Activated naive CD4-positive, alpha-beta T cell treated with anti-CD3 and anti-CD28 coated beads, Interleukin-2, amount 50 U/mL, for 16 hours (primary cell): Measurements from ENCODE around the gene TCEANC2.

Experiments
- DNase-seq: peaks from one replicate; pipeline ENCODE4 v3.0.0-alpha.2; 2020

Gene TCEANC2

DNA sequence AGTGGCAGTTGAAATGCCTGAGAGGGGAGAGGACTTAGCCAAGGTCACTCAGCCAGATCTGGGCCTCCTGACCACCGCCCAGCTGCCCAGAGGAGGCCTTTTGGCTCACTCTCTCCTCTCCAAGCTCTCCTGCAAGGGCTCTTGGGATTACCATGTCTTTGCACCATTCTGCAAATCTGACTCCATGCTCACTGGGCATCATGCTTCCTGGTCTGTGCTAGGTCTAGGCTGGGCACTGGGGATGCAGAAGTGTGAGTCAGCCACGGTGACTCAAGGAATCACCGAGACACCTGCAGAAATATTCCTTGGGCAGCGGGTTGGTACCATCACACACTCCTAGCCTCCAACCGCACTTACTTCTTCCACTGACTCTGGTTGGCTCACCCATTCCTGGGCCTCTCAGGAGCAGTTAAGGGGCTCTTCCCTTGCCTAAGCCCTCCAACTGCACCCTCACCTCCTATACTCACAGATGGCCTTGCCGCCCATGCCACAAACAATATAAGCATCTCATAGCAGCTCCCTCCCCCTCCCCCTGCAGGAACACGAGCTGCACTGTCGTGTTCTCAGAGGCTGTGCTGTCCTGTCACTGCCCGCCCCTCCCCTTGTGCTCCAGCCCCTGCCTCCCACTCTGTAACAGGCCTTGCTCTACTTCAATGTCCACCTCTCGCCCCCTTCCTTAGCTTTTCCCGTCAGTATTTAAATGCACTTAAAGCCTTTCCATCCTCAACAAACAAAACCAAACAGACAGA, 64.6 kb downstream of the TCEANC2 start:
- DNase-seq: no peak

DNA sequence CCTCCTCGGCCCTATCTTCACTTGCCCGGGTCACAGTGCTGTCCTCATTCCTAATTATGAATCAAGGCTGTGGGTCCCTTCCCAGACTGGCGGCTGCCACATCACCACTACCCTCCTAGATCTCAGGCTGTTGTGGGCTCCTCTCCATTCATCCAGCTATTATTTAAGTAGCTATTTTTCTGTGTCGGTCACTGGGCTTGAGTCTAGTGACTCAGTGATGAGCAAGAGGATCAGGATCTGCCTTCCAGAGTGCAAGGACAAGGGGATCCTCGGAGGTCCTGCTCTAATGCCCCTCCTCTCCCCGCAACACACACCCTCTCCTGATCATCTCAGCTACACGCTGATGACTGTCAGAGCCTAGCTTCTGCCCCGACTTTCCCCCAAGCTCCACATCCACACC, 65.3 kb downstream of the TCEANC2 start:
- DNase-seq: no peak

DNA sequence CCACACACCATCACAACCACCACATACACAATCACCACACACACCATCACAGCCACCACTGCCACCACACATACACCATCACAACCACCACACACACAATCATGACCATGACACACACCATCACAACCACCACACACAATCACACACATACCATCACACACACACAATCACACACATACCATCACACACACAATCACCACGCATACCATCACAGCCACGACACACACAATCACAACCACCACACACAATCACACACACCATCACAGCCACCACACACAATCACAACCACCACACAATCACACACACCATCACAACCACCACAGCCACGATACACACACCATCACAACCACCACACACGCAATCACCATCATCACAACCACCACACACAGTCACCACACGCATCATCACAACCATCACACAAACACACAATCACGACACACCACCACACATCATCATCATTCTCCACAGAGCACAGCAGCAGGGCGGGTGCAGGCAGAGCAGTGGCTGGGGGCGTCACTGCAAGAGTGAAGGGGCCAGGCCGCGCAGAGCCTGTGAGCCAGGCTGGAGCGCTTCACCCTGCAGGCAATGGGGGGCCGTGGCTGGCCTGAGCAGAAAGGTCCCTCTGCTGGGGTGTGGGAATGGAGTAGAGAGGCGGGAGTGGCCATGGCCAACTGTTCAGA, 66.8 kb downstream of the TCEANC2 start:
- no peak for DNase-seq

DNA sequence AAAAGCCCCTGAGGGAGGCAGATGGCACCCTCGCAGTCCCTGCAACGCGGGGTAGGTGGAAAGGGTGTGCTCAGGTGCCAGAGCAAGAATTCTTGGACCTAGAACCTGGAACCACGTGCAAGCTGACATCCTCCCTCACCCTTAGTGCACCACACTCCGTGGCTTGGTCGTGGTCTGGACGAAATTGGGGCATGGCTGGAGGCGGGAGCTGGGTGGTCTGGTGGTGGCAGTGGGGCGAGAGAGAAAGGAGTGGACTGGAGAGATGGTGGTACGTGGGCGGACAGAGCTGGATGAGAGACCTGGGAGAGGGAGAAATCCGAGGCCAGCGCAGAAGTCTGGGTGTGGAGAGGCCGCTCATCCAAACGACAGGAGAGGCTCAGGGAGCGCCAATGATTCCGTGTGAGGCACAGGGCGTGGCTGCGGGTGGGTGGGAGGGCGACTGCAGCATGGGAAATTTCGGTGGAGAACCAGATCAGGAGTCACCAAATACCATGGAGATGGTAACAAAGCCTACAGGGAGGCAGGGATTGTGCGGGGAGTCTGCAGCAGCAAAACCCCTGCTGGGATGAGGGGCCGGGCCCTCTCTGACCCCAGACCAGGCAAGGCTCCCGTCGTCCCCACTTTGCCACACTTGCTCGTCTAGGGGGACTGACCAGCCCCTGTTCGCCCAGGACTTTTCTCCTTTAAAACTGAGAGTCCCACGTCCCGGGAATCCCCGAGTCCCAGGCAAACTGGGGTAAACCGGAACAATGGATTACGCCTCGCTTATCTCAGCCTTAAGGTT, 67.5 kb downstream of the TCEANC2 start:
- DNase-seq: no peak

DNA sequence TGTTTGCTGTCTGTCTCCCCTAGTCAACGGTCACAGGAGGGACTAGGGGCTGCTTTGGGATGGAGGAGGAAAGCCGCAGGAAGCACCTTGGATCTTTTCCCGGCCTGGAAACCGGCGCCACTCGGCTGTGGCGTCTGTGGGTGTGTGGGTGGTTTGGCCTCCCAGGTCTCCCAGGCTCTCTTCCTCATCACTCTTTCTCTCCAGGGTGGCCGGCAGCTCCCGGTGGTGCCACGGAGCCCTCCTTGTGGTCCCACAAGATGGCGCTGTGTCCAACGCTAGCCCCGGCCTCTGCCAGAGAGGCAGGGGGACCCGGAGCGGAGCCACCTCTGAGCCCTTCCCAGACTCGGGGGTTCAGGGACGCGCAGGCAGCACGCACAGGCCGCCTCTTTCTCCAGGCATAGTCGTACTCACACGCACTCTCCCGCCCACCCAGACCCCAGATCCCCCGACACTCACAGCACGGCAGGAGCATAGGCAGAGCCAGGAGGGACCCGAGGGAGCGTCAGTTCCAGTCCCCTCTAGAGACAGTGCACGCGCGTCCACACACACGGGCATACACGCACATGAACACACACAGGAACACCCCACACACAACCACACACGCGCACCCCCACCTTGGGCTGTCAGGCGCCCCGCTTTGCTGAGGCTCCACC, 68.2 kb downstream of the TCEANC2 start:
- DNase-seq: peak; percentile 69

DNA sequence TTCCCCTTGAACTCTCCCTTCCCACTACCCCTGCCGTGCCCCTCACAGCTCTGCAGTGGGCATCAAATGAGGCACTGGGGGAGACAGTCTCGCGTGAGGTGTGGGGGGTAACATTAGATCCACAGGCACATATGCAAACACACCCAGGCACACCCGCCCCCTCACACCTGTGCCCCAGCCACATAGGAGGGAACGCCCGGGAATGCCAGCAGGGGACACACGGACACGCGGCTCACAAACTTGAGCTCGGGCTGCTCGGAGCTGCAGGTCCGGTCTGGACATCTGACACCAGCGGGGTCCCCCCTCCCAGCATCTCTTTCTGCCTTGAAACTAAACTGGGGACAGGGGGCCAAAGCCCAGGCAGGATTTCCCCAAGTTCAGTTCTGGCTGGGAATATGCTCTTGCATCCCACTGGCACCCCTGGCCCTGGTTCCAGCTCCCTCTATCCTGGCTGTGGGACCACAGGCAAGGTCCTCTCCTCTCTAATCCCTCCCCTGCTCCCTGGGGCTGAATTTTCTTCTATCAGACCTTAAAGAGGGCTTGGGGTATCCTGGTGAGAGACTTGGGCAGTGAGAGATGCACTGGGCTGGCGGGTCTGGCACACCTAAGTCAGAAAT, 68.8 kb downstream of the TCEANC2 start:
- no peak for DNase-seq

DNA sequence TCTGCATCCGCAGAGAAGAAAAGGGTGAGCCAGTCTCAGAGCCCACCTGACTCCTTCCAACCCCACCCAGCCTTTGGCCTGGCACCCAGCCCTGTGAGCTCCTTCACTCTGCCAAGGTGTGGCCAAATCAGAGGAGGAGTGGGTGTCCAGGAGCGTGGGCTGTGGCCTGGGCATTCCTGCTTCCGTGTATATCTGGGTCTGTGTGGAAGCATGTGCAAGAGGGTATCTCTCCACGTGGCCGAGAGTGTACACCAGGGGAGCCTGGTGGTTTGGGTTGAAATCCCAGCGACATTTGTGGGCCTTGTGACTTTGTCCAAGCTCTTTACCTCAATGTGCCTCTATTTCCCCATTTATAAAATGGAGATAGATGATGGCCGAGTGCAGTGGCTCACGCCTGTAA, 69.6 kb downstream of the TCEANC2 start:
- DNase-seq: no peak

DNA sequence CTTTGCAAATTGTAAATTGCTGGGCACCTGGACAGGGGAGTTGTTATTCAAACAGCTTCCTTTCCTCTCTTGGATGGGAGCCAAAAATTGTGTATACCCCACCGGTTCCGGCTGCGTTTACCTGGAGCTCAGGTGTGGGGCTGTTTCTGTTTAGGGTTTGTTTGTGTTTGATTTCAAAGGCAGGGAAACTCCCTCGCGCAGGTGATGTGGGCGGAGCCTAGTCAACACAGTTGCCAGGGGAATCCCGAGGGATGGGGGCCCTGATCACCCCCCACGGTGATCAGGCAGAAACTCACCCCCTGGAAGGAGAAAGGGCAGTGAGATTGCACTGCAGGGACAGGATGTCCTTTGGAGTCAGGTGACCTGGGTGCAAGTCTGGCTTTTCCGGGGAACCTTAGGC, 71.1 kb downstream of the TCEANC2 start:
- no peak for DNase-seq

DNA sequence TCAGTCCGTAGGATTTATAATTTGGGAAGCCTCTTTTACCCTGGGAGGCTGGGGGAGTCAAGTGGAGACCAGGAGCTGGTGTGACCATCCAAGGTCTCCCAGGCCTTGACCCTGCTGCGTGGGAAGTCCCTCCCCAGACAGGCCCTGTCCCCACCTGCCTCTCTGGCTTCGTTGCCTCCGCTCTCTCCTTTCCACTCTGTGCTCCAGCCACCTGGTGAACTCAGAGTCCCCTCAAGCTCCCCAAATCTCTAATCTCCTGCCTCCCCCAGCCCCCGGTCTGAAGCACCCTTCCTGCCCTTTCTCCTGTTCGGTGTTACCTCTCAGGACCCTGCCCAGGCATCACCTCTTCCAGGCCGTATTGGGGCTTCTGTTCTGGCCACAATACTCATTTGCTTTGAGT, 71.5 kb downstream of the TCEANC2 start:
- no peak for DNase-seq

DNA sequence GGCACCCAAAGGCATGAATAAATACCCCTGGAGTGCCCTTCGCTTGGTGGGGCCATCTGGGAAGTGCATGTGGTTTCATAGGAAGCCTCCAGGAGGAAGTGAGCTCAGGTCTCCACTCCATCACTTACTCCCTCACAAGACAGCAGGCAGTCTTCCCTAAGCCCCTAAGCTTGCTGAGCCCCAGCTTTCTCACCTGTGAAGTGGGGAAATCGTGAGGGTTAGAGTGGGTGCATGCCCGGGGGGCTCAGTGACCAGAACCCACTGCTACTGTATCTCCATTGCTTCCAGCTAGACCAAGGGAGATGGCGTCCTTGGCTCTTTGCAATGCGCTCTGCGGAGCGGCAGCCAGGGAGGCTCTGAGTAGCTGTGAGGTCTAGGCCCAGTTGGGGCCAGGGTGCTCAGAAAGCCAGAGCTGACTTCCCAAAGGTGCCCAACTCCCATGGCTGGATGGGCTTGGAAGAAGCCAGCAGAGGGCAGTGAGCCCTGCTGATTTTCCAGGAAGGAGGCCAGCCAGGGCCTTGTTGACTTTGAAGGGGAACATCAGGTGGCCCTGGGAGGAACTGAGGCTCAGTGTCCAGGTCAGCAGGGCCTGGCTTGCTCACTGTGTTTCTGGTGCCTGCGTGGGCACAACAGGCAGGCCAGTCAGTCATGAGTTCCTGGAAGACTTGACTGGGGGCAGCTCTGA, 72.1 kb downstream of the TCEANC2 start:
- no peak for DNase-seq

DNA sequence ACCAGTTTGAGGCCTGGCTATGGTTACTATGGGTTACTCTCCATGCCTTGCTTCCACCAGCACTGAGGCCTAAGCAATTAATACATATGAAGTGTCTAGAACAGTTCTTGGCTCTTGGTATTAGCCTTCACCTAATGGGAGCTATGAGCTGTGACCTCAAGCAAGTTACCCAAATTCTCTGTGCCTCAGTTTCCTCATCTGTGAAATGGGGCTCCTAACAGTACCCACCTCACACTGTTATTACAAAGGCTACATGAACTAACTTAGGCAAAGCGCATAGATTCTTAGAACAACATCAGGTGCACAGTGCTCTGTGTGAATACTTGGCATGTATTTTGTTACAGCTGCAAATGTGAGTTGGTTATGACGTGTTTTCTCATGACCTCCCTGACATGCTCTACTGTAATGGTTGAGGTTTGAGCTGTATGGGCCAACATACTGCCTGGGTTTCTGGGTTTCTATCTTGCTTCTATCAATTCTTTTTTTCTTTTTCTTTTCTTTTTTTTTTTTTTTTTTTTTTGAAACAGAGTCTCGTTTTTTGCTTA, 72.9 kb downstream of the TCEANC2 start:
- DNase-seq: no peak

DNA sequence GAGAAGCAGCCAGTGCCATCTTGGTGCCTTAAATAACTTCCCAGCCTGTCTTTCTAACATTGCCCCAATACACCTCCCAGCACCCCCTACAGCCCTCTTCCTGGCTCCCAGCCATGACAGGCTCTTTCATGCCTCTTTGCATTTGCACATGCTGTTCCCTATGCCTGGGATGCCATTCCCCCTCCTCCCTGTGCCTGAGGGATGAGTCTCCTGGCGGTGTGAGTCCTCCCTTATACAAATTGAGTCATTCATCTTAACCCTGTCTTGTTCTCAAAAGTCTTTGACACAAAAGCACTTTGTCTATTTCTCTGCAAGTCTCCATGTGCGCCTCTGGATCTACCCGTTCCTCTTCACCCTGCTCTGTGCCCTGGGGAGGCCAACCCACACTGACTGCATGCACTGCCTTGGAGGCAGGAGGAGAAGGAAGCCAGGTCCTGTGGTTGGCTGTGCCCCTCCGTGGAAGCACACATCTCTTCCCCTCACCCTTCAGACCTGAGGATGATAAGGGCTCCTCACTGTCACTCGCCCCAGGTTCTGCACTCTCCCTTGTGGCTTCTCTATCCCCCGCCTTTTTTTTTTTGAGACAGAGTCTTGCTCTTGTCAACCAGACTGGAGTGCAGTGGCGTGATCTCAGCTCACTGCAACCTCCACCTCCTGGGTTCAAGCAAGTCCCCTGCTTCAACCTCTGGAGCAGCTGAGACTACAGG, 74.3 kb downstream of the TCEANC2 start:
- no peak for DNase-seq

DNA sequence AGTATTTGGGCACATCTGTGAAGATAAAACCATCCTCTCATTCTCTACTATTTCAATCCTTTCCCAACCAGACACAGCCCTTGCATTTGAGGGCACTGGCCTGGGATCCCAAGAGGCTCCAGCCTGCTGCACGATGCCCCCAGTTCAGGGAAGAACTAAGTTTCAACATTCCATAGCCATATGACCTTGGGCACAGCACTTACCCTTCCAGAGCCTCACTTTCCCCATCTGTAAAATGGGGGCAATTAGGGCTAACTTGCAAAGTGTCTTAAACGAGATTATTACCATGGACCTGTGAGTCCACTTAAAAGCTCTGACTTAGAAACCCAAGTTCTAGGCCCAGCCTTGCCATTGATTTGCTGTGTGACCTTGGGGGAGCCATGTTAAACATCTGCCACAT, 76.5 kb downstream of the TCEANC2 start:
- DNase-seq: no peak

DNA sequence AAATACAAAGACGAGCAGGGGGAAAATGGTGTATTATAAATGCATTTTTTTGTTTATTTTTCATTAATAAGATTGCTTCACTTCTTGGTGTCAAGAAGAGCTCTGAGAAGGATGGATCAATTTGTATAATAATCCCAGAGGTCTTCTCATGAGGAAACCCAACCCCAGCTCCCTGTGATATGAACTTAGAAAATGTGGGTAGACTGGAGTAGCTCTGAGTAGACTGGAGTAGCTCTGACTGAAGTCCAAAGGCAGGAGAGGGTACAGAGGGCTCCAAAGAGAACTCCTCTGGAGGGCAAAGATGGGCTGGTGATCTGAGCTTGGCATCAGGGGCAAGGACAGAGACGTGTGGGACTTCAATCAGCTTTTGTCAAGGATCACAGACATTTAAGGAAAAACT, 78.0 kb downstream of the TCEANC2 start:
- DNase-seq: no peak

DNA sequence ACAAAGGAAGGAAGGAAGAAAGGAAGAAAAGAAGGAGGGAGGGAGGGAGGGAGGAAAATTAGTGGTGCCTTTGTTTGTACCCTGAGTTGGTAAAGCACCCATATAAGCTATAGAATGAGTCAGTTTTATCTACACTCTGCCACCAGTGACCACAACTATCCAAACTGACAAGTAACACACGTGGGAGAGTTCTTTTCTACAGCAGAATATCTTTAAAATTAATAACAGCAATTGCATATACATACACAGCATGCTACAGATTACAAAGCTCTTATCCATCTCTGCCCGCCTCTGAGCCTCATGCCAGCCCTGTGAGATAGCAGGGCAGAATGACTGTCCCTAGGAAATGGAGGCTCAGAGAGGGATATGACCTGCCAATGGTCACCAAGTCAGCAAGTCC, 79.1 kb downstream of the TCEANC2 start:
- no peak for DNase-seq

DNA sequence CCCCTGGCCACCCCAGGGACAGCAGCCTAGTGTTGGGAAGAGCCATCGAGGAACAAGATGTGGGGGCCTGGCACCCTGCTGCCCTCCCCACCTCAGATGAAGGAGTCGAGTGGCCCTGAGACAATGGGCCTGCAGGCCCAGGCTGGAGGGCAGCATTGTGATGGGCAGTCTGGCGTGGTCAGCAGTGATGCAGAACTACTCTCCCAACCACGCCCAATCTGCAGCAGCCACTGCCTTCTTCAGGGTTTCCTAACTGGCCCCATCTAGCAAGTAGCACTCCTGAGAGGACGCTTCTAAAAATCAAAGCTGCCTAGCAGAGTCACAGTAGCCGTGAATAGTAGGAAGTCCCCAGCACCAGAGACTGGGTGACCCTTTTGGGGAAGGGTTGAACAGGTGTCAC, 80.9 kb downstream of the TCEANC2 start:
- no peak for DNase-seq

DNA sequence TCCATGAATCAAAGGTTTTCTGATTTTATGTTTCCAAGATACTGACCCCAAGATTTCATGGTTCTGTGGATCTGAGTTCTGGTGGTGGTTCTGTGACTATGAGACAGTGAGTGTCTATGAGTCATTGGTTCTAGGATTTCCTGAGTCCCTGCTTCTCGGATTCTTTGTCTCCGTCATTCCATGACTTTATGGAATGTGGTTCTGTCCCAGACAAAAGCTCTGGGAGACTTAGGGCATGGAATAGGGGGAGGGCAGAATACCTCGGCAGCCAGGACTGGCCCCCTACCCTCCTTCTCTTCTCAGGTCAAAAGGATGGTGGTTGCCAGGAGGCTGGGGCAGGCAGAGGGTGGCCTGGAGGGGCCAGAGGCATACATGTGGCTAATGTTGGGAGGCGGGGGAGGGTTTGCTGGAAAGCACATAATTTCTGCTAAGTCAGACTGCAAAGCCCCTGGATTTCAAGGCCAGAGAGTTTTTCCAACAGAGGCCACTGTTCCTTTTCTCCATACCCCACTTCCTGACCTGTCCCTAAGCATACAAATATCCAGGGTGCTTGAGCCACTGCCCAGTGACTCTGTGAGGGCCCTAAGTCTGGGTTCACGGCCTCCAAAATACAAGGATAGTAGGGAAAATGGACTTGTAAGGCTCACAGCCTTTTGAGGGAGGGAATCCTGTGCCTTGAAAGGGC, 82.2 kb downstream of the TCEANC2 start:
- DNase-seq: no peak

DNA sequence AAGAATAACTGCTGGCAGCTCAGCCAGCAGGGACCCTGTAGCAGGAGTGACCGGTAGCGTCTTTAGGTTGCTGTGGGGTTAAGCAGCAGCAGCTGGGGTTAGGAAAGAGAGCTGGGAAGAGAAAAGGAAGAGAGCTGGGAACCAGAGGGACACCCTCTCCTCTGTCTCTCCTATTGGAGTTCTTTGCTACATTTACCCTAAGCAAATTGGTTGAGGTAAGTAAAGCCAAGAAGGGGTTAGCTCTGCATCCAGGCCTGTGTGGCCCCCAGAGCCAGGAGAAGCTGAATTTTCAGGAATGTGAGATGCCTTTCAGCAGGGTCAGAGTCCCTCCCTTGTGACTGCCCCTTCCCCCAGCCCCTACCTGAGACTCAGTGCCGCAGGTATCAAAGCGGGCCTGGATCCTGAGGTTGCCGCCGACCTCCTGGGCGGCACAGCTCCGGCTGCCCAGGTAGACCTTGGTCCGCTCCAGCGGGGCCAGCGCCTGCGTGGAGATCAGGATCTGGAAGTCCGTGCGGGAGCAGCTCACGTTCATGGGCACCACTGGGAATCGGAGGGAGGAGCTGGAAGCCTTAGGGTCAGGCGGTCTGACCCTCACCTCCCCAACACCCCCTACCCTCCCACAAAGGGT, 83.0 kb downstream of the TCEANC2 start:
- DNase-seq: no peak

DNA sequence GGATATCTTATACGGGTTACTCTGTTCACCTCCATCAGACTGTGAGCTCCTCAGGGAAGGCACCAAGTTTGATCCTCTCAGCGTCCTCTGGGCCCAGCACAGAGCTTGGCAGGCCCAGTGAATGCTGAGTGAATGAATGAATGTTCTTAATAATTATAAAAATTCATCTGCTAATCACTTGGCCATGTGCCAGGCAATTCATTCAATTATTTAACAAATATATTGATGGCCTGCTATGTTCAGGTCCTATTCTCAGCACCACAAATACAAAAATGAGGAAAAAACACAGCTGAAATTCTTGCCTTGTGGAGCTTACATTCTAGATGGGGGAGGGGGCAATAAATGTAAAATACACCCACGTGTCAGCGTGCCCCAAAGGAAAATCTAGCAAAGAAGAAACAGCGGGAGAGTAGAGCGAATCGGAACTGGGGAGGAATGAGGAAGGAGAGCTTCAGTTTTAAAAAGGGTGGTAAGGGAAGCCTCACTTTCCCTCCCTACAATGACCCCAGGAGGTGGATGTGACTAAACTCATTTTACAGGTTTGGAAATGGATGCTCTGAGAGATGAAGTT, 83.6 kb downstream of the TCEANC2 start:
- DNase-seq: no peak

DNA sequence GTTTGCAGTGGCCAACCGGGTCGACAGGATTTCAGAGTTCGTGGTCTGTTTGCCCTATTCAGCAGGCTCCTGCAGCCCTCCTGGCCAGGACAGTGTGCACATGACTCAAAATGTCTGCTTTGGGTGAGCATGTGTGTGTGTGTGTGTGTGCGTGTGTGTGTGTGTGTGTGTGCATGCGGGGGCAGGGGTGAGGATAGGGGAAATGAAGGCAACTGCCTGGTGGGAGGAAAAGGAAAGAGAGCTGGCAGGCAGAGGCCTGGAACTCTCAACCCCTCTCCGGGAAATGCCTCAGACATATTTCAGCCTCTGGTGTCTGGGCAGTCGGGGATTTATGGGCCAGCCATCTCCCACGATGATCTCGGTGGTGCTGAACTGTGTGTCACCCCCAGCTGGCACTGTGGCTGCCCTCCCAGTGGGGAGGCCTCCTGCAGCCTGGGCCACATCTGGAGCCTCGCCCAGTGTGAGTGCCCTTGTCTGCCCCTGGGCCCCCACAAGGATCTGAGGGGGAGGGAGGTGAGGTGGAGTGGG, 84.2 kb downstream of the TCEANC2 start:
- no peak for DNase-seq
